HCT116 (cell line): ENCODE results near the gene TDO2. TPM values are rescaled to one million over a fixed set of nuclear protein-coding genes. Genes with fewer than 3 reads are reported as not detected.
"Not testable (repeated sequence)": the region's sequence is repeated elsewhere in the genome, so short reads cannot be mapped to it uniquely, and the experiment has no call there.

Experiments
- ATAC-seq: fragments of 200-7000 bp; cut with Tn5 transposase; 2 replicates; pipeline ENCODE4 v1.9.1; 2020; ENCODE audit warnings: mild to moderate bottlenecking, moderate library complexity
- BruUV-seq: library from RNA; stranded (reverse); fragments of 400-500 nt; replicated peaks from 2 replicates; lab custom pipeline; 2021; lab: Mats Ljungman, UMichigan
- CTCF ChIA-PET: fragments of 300-600 bp; sonication (Branson Sonifier 250); formaldehyde crosslinking; loops from one replicate; lab custom pipeline; 2021; ENCODE audit warnings: antibody characterized with exemption; lab: Charles Lee
- POLR2A ChIA-PET: fragments of 300-600, 350-600 bp; sonication (Branson Sonifier 250); formaldehyde crosslinking; loops from one replicate; lab custom pipeline; 2021; ENCODE audit warnings: antibody characterized with exemption; lab: Charles Lee
- RAD21 ChIA-PET, 2 experiments: fragments of 300-600 bp; sonication (Branson Sonifier 250); formaldehyde crosslinking; loops; one replicate each; lab custom pipeline; 2023; ENCODE audit warnings: low total read pairs in 2 of 2; ENCODE audit not compliant: uncharacterized antibody in 2 of 2, unreplicated experiment in 2 of 2, low non-redundant PET in 1 of 2; lab: Charles Lee
- DNase-seq: peaks from one replicate; pipeline ENCODE4 v3.0.0-alpha.2; 2010; ENCODE audit warnings: low read depth, low spot score
- H2AFZ ChIP-seq: fragments of 200-600 bp; shearing (Covaris generic), sonication (generic); 2 replicates; pipeline ENCODE4 v1.6.1; 2017; ENCODE audit warnings: low read depth, mixed run types, mixed read lengths, antibody characterized with exemption, low read length; ENCODE audit not compliant: poor library complexity, severe bottlenecking
- H3K27ac ChIP-seq: 2 replicates; pipeline ENCODE4 v1.5.1; 2012; ENCODE audit warnings: low read depth, low read length
- H3K27me3 ChIP-seq: fragments of 200-600 bp; sonication (generic); 2 replicates; pipeline ENCODE4 v1.6.1; 2016; ENCODE audit warnings: mixed run types, low read length, mixed read lengths; ENCODE audit not compliant: insufficient read depth
- H3K36me3 ChIP-seq, 2 experiments: fragments of 200-500 bp in 1 of 2; fragments of 200-600 bp in 1 of 2; sonication (Bioruptor generic) in 1 of 2; sonication (generic) in 1 of 2; 2 replicates each; pipeline versions ENCODE4 v1.5.1 to v1.6.1; 2014 to 2016; ENCODE audit warnings: low read length in 2 of 2, inconsistent platforms in 1 of 2, mixed read lengths in 1 of 2, mixed run types in 1 of 2; ENCODE audit not compliant: insufficient read depth in 2 of 2, control insufficient read depth in 1 of 2
- H3K4me1 ChIP-seq, 2 experiments: fragments of 200-600 bp in 1 of 2; sonication (generic) in 1 of 2; 2 replicates each; pipeline versions ENCODE4 v1.5.1 to v1.6.1; 2012 to 2017; ENCODE audit warnings: low read length in 2 of 2, inconsistent platforms in 1 of 2, mild to moderate bottlenecking in 1 of 2, mixed read lengths in 1 of 2, mixed run types in 1 of 2, moderate library complexity in 1 of 2; ENCODE audit not compliant: insufficient read depth in 2 of 2, control insufficient read depth in 1 of 2
- H3K4me2 ChIP-seq: fragments of 200-600 bp; sonication (generic); 2 replicates; pipeline ENCODE4 v1.6.1; 2017; ENCODE audit warnings: mixed run types, low read length, mixed read lengths
- H3K4me3 ChIP-seq, 2 experiments: fragments of 200-600 bp in 1 of 2; sonication (generic) in 1 of 2; replicated peaks in 1 of 2; 2 replicates each; pipeline ENCODE4 v1.5.1; 2011 to 2016; ENCODE audit warnings: low read length in 2 of 2, control low read depth in 1 of 2, low read depth in 1 of 2, mild to moderate bottlenecking in 1 of 2, mixed read lengths in 1 of 2, mixed run types in 1 of 2
- H3K79me2 ChIP-seq: fragments of 200-600 bp; sonication (generic); 2 replicates; pipeline ENCODE4 v1.6.1; 2017; ENCODE audit warnings: mild to moderate bottlenecking, mixed run types, low read length, moderate library complexity, mixed read lengths; ENCODE audit not compliant: insufficient read depth
- H3K9ac ChIP-seq: fragments of 200-600 bp; sonication (generic); 2 replicates; pipeline ENCODE4 v1.6.1; 2016; ENCODE audit warnings: low read length, mixed read lengths
- H3K9me2 ChIP-seq: fragments of 200-600 bp; sonication (generic), shearing (Covaris generic); 2 replicates; pipeline ENCODE4 v1.6.1; 2017; ENCODE audit warnings: mixed run types, mild to moderate bottlenecking, moderate library complexity; ENCODE audit not compliant: insufficient read depth
- H3K9me3 ChIP-seq, 2 experiments: fragments of 200-500 bp in 1 of 2; fragments of 200-600 bp in 1 of 2; sonication (Bioruptor generic) in 1 of 2; sonication (generic) in 1 of 2; 2 replicates each; pipeline ENCODE4 v1.6.1; 2014 to 2017; ENCODE audit warnings: low read length in 2 of 2, mixed read lengths in 2 of 2, inconsistent platforms in 1 of 2, low read depth in 1 of 2, mild to moderate bottlenecking in 1 of 2, mixed run types in 1 of 2, moderate library complexity in 1 of 2; ENCODE audit not compliant: control insufficient read depth in 1 of 2, insufficient read depth in 1 of 2
- H4K20me1 ChIP-seq: fragments of 200-600 bp; sonication (generic), shearing (Covaris generic); 2 replicates; pipeline ENCODE4 v1.6.1; 2017; ENCODE audit warnings: mixed run types, mild to moderate bottlenecking, moderate library complexity; ENCODE audit not compliant: insufficient read depth
- CEBPB ChIP-seq: IDR thresholded peaks from 2 replicates; pipeline ENCODE4 v1.6.1; 2012; ENCODE audit warnings: low read depth
- EGR1 ChIP-seq: IDR thresholded peaks from 2 replicates; pipeline ENCODE4 v1.6.1; 2012; ENCODE audit warnings: low read depth
- ELF1 ChIP-seq: IDR thresholded peaks from 2 replicates; pipeline ENCODE4 v1.6.1; 2012; ENCODE audit warnings: low read depth, borderline replicate concordance
- EZH2 ChIP-seq: fragments of 200-600 bp; sonication (generic); IDR thresholded peaks from 2 replicates; pipeline ENCODE4 v1.6.1; 2017; ENCODE audit warnings: antibody characterized with exemption, mixed run types
- EZH2phosphoT487 ChIP-seq: fragments of 200-600 bp; IDR thresholded peaks from 2 replicates; pipeline ENCODE4 v1.6.1; 2018; ENCODE audit warnings: antibody characterized with exemption, borderline replicate concordance
- FOSL1 ChIP-seq: IDR thresholded peaks from 2 replicates; pipeline ENCODE4 v1.6.1; 2012; ENCODE audit warnings: low read depth
- MAX ChIP-seq: IDR thresholded peaks from 2 replicates; pipeline ENCODE4 v1.6.1; 2012
- POLR2AphosphoS5 ChIP-seq: IDR thresholded peaks from 2 replicates; pipeline ENCODE4 v1.6.1; 2011; ENCODE audit warnings: mild to moderate bottlenecking, low read depth, low read length, moderate library complexity
- RAD21 ChIP-seq: IDR thresholded peaks from 2 replicates; pipeline ENCODE4 v1.6.1; 2012; ENCODE audit warnings: low read depth, mild to moderate bottlenecking
- SRF ChIP-seq: IDR thresholded peaks from 2 replicates; pipeline ENCODE4 v1.6.1; 2012; ENCODE audit warnings: low read depth
- YY1 ChIP-seq: IDR thresholded peaks from 2 replicates; pipeline ENCODE4 v1.6.1; 2011; ENCODE audit warnings: low read length, low read depth, moderate library complexity, mild to moderate bottlenecking; ENCODE audit not compliant: insufficient replicate concordance; ENCODE audit errors: extremely low read depth
- ZBTB33 ChIP-seq: IDR thresholded peaks from 2 replicates; pipeline ENCODE4 v1.6.1; 2011; ENCODE audit warnings: mild to moderate bottlenecking, low read length, moderate library complexity; ENCODE audit not compliant: insufficient replicate concordance; ENCODE audit errors: extremely low read depth
- ZFX ChIP-seq: fragments of 450-650 bp; IDR thresholded peaks from 2 replicates; pipeline ENCODE4 v1.6.1; 2017
- ZNF274 ChIP-seq: fragments of 200-500 bp; sonication (Bioruptor generic); IDR thresholded peaks from 2 replicates; pipeline ENCODE4 v1.6.1; 2014; ENCODE audit warnings: mild to moderate bottlenecking, low read depth, low read length, inconsistent platforms
- intact Hi-C: fragments of 100-400 bp; cut with micrococcal nuclease; formaldehyde crosslinking; loops from 2 replicates; pipeline ENCODE4 v1.10.0; 2022
- total RNA-seq: library from RNA; stranded (reverse); gene quantifications from one replicate; pipeline ENCODE4 v1.2.1, GENCODE V29; 2021; ENCODE audit not compliant: unreplicated experiment

TDO2 gene
- total RNA-seq, 1 experiment from 2014 or later: 0.27 TPM

GRCh38 chr4:155891058-155891457 lies 12.4 kb upstream of the TDO2 start (continued):
- no peak for TF ChIP-seq FOSL1
- no peak for TF ChIP-seq CEBPB
- TF ChIP-seq EZH2: no peak
- no peak for TF ChIP-seq ZFX
- no peak for TF ChIP-seq ZNF274
- TF ChIP-seq ZBTB33: no peak
- TF ChIP-seq ELF1: no peak

GRCh38 chr4:155898371-155898770 lies 5.1 kb upstream of the TDO2 start:
- H3K27ac ChIP-seq, H3K27me3 ChIP-seq, DNase-seq, H3K9ac ChIP-seq, H4K20me1 ChIP-seq, RAD21 ChIA-PET, H3K79me2 ChIP-seq, H3K36me3 ChIP-seq, POLR2A ChIA-PET, CTCF ChIA-PET, intact Hi-C loops, ATAC-seq, H3K9me3 ChIP-seq, H3K9me2 ChIP-seq, H3K4me1 ChIP-seq, H3K4me3 ChIP-seq, H2AFZ ChIP-seq, H3K4me2 ChIP-seq, BruUV-seq: not testable (repeated sequence)

GRCh38 chr4:155899891-155900290 lies 3.6 kb upstream of the TDO2 start:
- Histone ChIP-seq H4K20me1 (no peaks in the 10 kb centered on the region), H3K4me1 (no peaks in the 10 kb centered on the region), H3K36me3 (no peaks in the 10 kb centered on the region), H2AFZ (no peak overlapping the region), H3K9me2 (no peaks in the 10 kb centered on the region), H3K9ac (no peak overlapping the region), H3K27me3 (no peaks in the 10 kb centered on the region), H3K9me3 (no peaks in the 10 kb centered on the region), H3K79me2 (no peaks in the 10 kb centered on the region), H3K27ac (no peak overlapping the region), H3K4me2 (no peak overlapping the region), H3K4me3 (no peak overlapping the region)
- DNase-seq: no peak
- POLR2A ChIA-PET: no interaction called here
- ATAC-seq: no peak
- BruUV-seq: no TSS peak
- TF ChIP-seq SRF: no peak
- TF ChIP-seq ELF1: no peak
- TF ChIP-seq ZNF274: no peak
- no peak for TF ChIP-seq EZH2phosphoT487
- TF ChIP-seq EZH2: no peak
- no peak for TF ChIP-seq YY1
- TF ChIP-seq EGR1: no peak
- TF ChIP-seq POLR2AphosphoS5: no peak
- TF ChIP-seq RAD21: no peak
- no peak for TF ChIP-seq MAX
- no peak for TF ChIP-seq ZBTB33
- CTCF ChIA-PET: no interaction called here
- intact Hi-C loops: no loop called here
- RAD21 ChIA-PET: no interaction called here
